DOHH2 (cell line): ENCODE data around the gene IER3.

ENCODE experiments used
- H3F3A ChIP-seq: fragments of 200-600 bp; sonication (generic), shearing (Covaris generic); 2 replicates; pipeline ENCODE4 v1.6.0; 2016; ENCODE audit warnings: antibody characterized with exemption, mild to moderate bottlenecking; ENCODE audit not compliant: control insufficient read depth, insufficient read depth
- H3K27ac ChIP-seq: fragments of 200-600 bp; sonication (generic); 2 replicates; pipeline ENCODE4 v1.5.1; 2014; ENCODE audit warnings: low read depth, mild to moderate bottlenecking, low read length, moderate library complexity
- H3K27me3 ChIP-seq: fragments of 200-600 bp; sonication (generic); 2 replicates; pipeline ENCODE4 v1.6.1; 2014; ENCODE audit warnings: mild to moderate bottlenecking, low read length, mixed read lengths; ENCODE audit not compliant: control insufficient read depth
- H3K36me3 ChIP-seq: fragments of 200-600 bp; sonication (generic); 2 replicates; pipeline ENCODE4 v1.6.1; 2014; ENCODE audit warnings: mild to moderate bottlenecking, low read length, moderate library complexity, mixed read lengths; ENCODE audit not compliant: control insufficient read depth
- H3K4me1 ChIP-seq: fragments of 200-600 bp; sonication (generic); 2 replicates; pipeline ENCODE4 v1.6.1; 2014; ENCODE audit warnings: mild to moderate bottlenecking, low read length, mixed read lengths; ENCODE audit not compliant: control insufficient read depth
- H3K4me2 ChIP-seq: fragments of 200-600 bp; sonication (generic); 2 replicates; pipeline ENCODE4 v1.6.0; 2014; ENCODE audit warnings: mild to moderate bottlenecking, low read length, moderate library complexity
- H3K4me3 ChIP-seq: fragments of 200-600 bp; sonication (generic); 2 replicates; pipeline ENCODE4 v1.5.1; 2014; ENCODE audit warnings: mild to moderate bottlenecking, low read length, mixed read lengths
- H3K79me2 ChIP-seq: fragments of 200-600 bp; sonication (generic); 2 replicates; pipeline ENCODE4 v1.6.1; 2014; ENCODE audit warnings: mild to moderate bottlenecking, low read length, mixed read lengths; ENCODE audit not compliant: control insufficient read depth
- H3K9me2 ChIP-seq: fragments of 200-600 bp; sonication (generic); replicated peaks from 2 replicates; pipeline ENCODE4 v1.6.1; 2014; ENCODE audit warnings: mild to moderate bottlenecking, low read length, mixed read lengths; ENCODE audit not compliant: control insufficient read depth
- H3K9me3 ChIP-seq: fragments of 200-600 bp; sonication (generic); 2 replicates; pipeline ENCODE4 v1.6.1; 2014; ENCODE audit warnings: antibody characterized with exemption, low read length, mixed read lengths; ENCODE audit not compliant: control insufficient read depth, insufficient read depth
- H4K20me1 ChIP-seq: fragments of 200-600 bp; sonication (generic); 2 replicates; pipeline ENCODE4 v1.6.0; 2014; ENCODE audit warnings: low read depth, mild to moderate bottlenecking, antibody characterized with exemption, low read length, moderate library complexity; ENCODE audit not compliant: control insufficient read depth, insufficient read depth
- EZH2phosphoT487 ChIP-seq: fragments of 200-600 bp; sonication (generic); IDR thresholded peaks from 2 replicates; pipeline ENCODE4 v1.6.1; 2017; ENCODE audit warnings: borderline replicate concordance, mild to moderate bottlenecking, antibody characterized with exemption, low read length, moderate library complexity, mixed read lengths
- TF ChIP-seq, protein P1 (sequence below): fragments of 200-600 bp; sonication (generic); IDR thresholded peaks from one replicate; pipeline ENCODE4 v1.5.1; 2014; ENCODE audit warnings: antibody characterized with exemption, mild to moderate bottlenecking, low read depth, low read length; ENCODE audit not compliant: poor library complexity, severe bottlenecking

Gene IER3

DNA sequence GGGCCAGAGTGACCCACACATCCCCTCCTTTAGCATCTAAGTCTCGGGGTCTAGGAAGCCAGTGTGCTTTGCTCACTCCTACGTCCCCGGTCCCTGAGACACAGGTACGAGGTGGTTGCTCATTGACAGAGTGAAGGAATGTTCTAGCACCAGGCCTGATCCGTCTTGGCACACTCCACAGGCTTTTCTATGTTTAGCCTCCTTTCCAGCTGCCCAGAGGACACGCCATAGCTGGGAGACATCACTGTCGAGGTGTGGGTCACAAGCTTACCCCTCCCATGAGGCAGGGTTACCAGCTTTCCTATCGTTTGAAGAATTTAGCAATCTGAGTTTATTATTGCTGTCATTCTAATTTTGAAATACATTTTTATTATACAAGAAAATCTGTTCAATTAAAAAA lies 30.4 kb upstream of the IER3 start:
- no peak for TF ChIP-seq EZH2phosphoT487
- TF ChIP-seq, protein P1, sequence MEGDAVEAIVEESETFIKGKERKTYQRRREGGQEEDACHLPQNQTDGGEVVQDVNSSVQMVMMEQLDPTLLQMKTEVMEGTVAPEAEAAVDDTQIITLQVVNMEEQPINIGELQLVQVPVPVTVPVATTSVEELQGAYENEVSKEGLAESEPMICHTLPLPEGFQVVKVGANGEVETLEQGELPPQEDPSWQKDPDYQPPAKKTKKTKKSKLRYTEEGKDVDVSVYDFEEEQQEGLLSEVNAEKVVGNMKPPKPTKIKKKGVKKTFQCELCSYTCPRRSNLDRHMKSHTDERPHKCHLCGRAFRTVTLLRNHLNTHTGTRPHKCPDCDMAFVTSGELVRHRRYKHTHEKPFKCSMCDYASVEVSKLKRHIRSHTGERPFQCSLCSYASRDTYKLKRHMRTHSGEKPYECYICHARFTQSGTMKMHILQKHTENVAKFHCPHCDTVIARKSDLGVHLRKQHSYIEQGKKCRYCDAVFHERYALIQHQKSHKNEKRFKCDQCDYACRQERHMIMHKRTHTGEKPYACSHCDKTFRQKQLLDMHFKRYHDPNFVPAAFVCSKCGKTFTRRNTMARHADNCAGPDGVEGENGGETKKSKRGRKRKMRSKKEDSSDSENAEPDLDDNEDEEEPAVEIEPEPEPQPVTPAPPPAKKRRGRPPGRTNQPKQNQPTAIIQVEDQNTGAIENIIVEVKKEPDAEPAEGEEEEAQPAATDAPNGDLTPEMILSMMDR: no peak
- Histone ChIP-seq H3K27ac (no peak overlapping the region), H3K4me1 (no peaks in the 10 kb centered on the region)

DNA sequence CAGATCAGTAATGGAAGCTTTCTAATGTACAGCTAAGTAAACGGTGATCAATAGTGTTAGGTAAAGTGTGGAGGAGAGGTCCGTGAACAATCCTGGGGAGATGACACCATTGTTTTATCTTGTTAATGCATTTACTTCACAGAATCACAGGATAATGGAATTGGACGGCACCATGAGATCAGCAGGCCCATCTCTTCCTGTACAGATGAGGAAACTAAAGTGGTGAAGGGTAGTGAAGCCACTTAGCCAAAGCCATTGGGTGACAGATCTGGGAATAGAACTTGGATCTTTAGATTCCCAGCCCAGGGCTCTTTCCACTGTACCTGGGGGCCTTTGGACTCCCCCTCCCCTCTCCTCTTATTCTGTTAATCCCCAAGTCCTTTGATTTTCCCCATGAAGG lies 26.2 kb upstream of the IER3 start:
- TF ChIP-seq EZH2phosphoT487: no peak
- TF ChIP-seq, protein P1: no peak
- no peak overlapping the region for H3K4me2 ChIP-seq
- H4K20me1 ChIP-seq: no peaks in the 10 kb centered on the region
- peaks cover 5% of the 10 kb centered on the region; the same call in 1 of the 2 replicates for H3K4me1 ChIP-seq
- no peaks in the 10 kb centered on the region for H3K9me3 ChIP-seq
- no peaks in the 10 kb centered on the region for H3K36me3 ChIP-seq
- H3K9me2 ChIP-seq: no peaks in the 10 kb centered on the region
- H3K79me2 ChIP-seq: no peaks in the 10 kb centered on the region
- H3K4me3 ChIP-seq: no peak overlapping the region
- H3K27me3 ChIP-seq: peaks cover 15% of the 10 kb centered on the region
- no peaks in the 10 kb centered on the region for H3F3A ChIP-seq
- H3K27ac ChIP-seq: no peak overlapping the region

More for the DNA sequence above, 30.4 kb upstream of the IER3 start:
- no peaks in the 10 kb centered on the region for H4K20me1 ChIP-seq
- peaks cover 11% of the 10 kb centered on the region for H3K27me3 ChIP-seq
- H3K36me3 ChIP-seq: no peaks in the 10 kb centered on the region
- no peaks in the 10 kb centered on the region for H3K79me2 ChIP-seq
- H3K9me2 ChIP-seq: no peaks in the 10 kb centered on the region
- H3F3A ChIP-seq: no peaks in the 10 kb centered on the region
- H3K9me3 ChIP-seq: no peaks in the 10 kb centered on the region
- H3K4me2 ChIP-seq: no peak overlapping the region
- no peak overlapping the region for H3K4me3 ChIP-seq

DNA sequence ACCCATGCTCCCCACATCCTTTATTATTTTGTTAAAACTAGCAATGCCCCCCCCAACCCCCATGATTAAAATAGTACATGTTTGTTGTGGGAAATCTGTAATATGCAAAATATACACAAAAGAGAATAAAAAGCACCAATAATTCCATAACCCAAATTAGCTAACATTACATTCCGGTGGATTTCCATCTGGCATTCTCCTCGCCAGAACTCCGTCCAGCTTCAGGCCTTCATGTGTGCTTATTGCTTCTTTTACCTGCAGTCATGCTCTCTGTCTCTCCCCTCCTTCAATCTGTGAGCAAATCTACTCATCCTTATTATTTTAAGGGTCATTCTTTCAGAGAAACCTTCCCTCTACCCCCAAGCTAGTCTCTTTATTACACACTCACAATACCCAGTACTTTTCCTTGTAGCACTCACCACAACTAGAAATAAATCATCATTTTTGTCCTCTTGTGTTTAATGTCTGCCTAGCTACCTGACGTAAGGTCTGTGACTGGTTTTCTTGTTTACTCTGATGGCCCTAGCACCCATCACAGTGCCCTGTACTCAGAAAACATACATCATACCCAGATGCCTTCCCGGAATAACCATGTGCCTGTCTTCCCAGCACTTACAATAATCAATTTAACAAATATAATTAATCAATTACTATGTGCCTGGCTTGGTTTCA lies 25.6 kb upstream of the IER3 start:
- Histone ChIP-seq H3K27me3 (peaks cover 15% of the 10 kb centered on the region), H3K79me2 (no peaks in the 10 kb centered on the region), H3K4me3 (no peak overlapping the region), H3K4me2 (no peak overlapping the region), H3F3A (no peaks in the 10 kb centered on the region), H3K9me2 (no peaks in the 10 kb centered on the region), H3K9me3 (no peaks in the 10 kb centered on the region), H3K4me1 (peaks cover 5% of the 10 kb centered on the region; the same call in 1 of the 2 replicates), H3K36me3 (no peaks in the 10 kb centered on the region), H4K20me1 (no peaks in the 10 kb centered on the region), H3K27ac (no peak overlapping the region)
- TF ChIP-seq EZH2phosphoT487: no peak
- TF ChIP-seq, protein P1: no peak
